Astrocyte (in vitro differentiated cells and primary cell): ENCODE results near the gene CDH23. TPM values are rescaled to one million over a fixed set of nuclear protein-coding genes. Genes with fewer than 3 reads are reported as not detected.

Source experiments
- DNase-seq: peaks from one replicate; pipeline ENCODE4 v3.0.0-alpha.2; 2010; ENCODE audit warnings: low read depth
- FAIRE-seq: peaks from 2 replicates; lab custom pipeline; 2011; peaks lifted over from hg19 to GRCh38; lab: Jason Lieb, UNC
- H2AFZ ChIP-seq: 2 replicates; pipeline ENCODE4 v1.6.0; 2012; ENCODE audit warnings: low read depth, low read length, inconsistent platforms
- H3K27ac ChIP-seq: 2 replicates; pipeline ENCODE4 v1.5.1; 2011; ENCODE audit warnings: low read depth, low read length, inconsistent platforms
- H3K27me3 ChIP-seq: 2 replicates; pipeline ENCODE4 v1.6.0; 2011; ENCODE audit warnings: low read length, inconsistent platforms; ENCODE audit not compliant: insufficient read depth
- H3K36me3 ChIP-seq: 2 replicates; pipeline ENCODE4 v1.5.1; 2011; ENCODE audit warnings: low read length, inconsistent platforms; ENCODE audit not compliant: insufficient read depth
- H3K4me1 ChIP-seq: 2 replicates; pipeline ENCODE4 v1.5.1; 2011; ENCODE audit warnings: low read length, inconsistent platforms; ENCODE audit not compliant: insufficient read depth
- H3K4me2 ChIP-seq: 2 replicates; pipeline ENCODE4 v1.6.0; 2012; ENCODE audit warnings: low read length, inconsistent platforms
- H3K4me3 ChIP-seq: 2 replicates; pipeline ENCODE4 v1.5.1; 2011; ENCODE audit warnings: low read depth, mild to moderate bottlenecking, low read length, inconsistent platforms; ENCODE audit not compliant: insufficient read depth
- H3K79me2 ChIP-seq: 2 replicates; pipeline ENCODE4 v1.6.0; 2012; ENCODE audit warnings: mild to moderate bottlenecking, low read length, inconsistent platforms; ENCODE audit not compliant: insufficient read depth
- H3K9ac ChIP-seq: 2 replicates; pipeline ENCODE4 v1.6.0; 2012; ENCODE audit warnings: mild to moderate bottlenecking, low read length, inconsistent platforms
- H3K9me3 ChIP-seq: 2 replicates; pipeline ENCODE4 v1.5.1; 2012; ENCODE audit warnings: low read depth, mild to moderate bottlenecking, low read length, inconsistent platforms; ENCODE audit not compliant: insufficient read depth
- H4K20me1 ChIP-seq: 2 replicates; pipeline ENCODE4 v1.6.0; 2012; ENCODE audit warnings: low read length, inconsistent platforms; ENCODE audit not compliant: insufficient read depth
- H3K27ac Mint-ChIP-seq: one replicate; pipeline ENCODE4 v1.8.0; 2021; ENCODE audit warnings: mild to moderate bottlenecking, mixed read lengths; ENCODE audit not compliant: unreplicated experiment
- H3K27me3 Mint-ChIP-seq: one replicate; pipeline ENCODE4 v1.8.0; 2021; ENCODE audit warnings: low read depth, mixed read lengths; ENCODE audit not compliant: unreplicated experiment
- H3K36me3 Mint-ChIP-seq: one replicate; pipeline ENCODE4 v1.8.0; 2021; ENCODE audit warnings: low read depth, mixed read lengths; ENCODE audit not compliant: unreplicated experiment
- H3K4me1 Mint-ChIP-seq: one replicate; pipeline ENCODE4 v1.8.0; 2021; ENCODE audit warnings: low read depth, mixed read lengths; ENCODE audit not compliant: unreplicated experiment
- H3K4me3 Mint-ChIP-seq: one replicate; pipeline ENCODE4 v1.8.0; 2021; ENCODE audit warnings: mild to moderate bottlenecking, moderate library complexity, mixed read lengths; ENCODE audit not compliant: unreplicated experiment
- H3K9me3 Mint-ChIP-seq: one replicate; pipeline ENCODE4 v1.8.0; 2021; ENCODE audit warnings: mild to moderate bottlenecking, mixed read lengths; ENCODE audit not compliant: unreplicated experiment
- CTCF ChIP-seq: IDR thresholded peaks from 2 replicates; pipeline ENCODE4 v1.5.1; 2011; ENCODE audit warnings: low read depth, mild to moderate bottlenecking, inconsistent platforms, low read length, moderate library complexity; ENCODE audit not compliant: insufficient read depth
- EZH2 ChIP-seq: IDR thresholded peaks from 2 replicates; pipeline ENCODE4 v1.6.1; 2012; ENCODE audit warnings: mild to moderate bottlenecking, low read length, inconsistent platforms; ENCODE audit not compliant: insufficient read depth
- total RNA-seq: library from RNA; stranded (reverse); gene quantifications from 2 replicates; pipeline ENCODE4 v1.2.1, GENCODE V29; 2021

The CDH23 gene
- total RNA-seq, 1 donor from 2014 or later, result not detected

- H3K27ac ChIP-seq, result no peak overlapping the region
- H3K9me3 Mint-ChIP-seq, result no peaks in the 10 kb centered on the region
- no peak overlapping the region for H2AFZ ChIP-seq
- no peaks in the 10 kb centered on the region for H3K36me3 ChIP-seq
- no peaks in the 10 kb centered on the region for H4K20me1 ChIP-seq
- H3K27me3 Mint-ChIP-seq, result peaks cover 62% of the 10 kb centered on the region
- H3K79me2 ChIP-seq, result no peaks in the 10 kb centered on the region
- DNase-seq, result no peak
- no peak overlapping the region for H3K4me3 ChIP-seq
- no peak for FAIRE-seq
- no peak overlapping the region for H3K4me2 ChIP-seq
- no peak overlapping the region for H3K4me3 Mint-ChIP-seq
- H3K9me3 ChIP-seq, result no peaks in the 10 kb centered on the region
- no peak overlapping the region for H3K9ac ChIP-seq
- no peaks in the 10 kb centered on the region for H3K4me1 ChIP-seq
- no peak overlapping the region for H3K27ac Mint-ChIP-seq
- no peaks in the 10 kb centered on the region for H3K36me3 Mint-ChIP-seq
- TF ChIP-seq CTCF (no peak), EZH2 (no peak)
- peaks cover 10% of the 10 kb centered on the region for H3K27me3 ChIP-seq
- no peaks in the 10 kb centered on the region for H3K4me1 Mint-ChIP-seq
Measured at GRCh38 chr10:71432101-71432905, 35.6 kb downstream of the CDH23 start.

GRCh38 chr10:71432956-71433767, 36.4 kb downstream of the CDH23 start:
- no peak overlapping the region for H3K27ac Mint-ChIP-seq
- no peaks in the 10 kb centered on the region for H3K9me3 Mint-ChIP-seq
- TF ChIP-seq EZH2, result no peak
- TF ChIP-seq CTCF, result no peak
- H3K36me3 ChIP-seq, result no peaks in the 10 kb centered on the region
- no peak overlapping the region for H3K27ac ChIP-seq
- H3K9ac ChIP-seq, result no peak overlapping the region
- no peaks in the 10 kb centered on the region for H3K79me2 ChIP-seq
- DNase-seq (no peak), FAIRE-seq (no peak)
- no peaks in the 10 kb centered on the region for H3K4me1 ChIP-seq
- no peak overlapping the region for H3K4me2 ChIP-seq
- H3K9me3 ChIP-seq, result no peaks in the 10 kb centered on the region
- H3K27me3 Mint-ChIP-seq, result peaks cover 66% of the 10 kb centered on the region
- H3K4me3 Mint-ChIP-seq, result no peak overlapping the region
- H3K36me3 Mint-ChIP-seq, result no peaks in the 10 kb centered on the region
- H3K27me3 ChIP-seq, result peaks cover 9% of the 10 kb centered on the region
- H3K4me3 ChIP-seq, result no peak overlapping the region
- H2AFZ ChIP-seq, result no peak overlapping the region
- H4K20me1 ChIP-seq, result no peaks in the 10 kb centered on the region
- no peaks in the 10 kb centered on the region for H3K4me1 Mint-ChIP-seq
